ENCODE results near the gene ZBP1.

ZBP1 gene

DNA sequence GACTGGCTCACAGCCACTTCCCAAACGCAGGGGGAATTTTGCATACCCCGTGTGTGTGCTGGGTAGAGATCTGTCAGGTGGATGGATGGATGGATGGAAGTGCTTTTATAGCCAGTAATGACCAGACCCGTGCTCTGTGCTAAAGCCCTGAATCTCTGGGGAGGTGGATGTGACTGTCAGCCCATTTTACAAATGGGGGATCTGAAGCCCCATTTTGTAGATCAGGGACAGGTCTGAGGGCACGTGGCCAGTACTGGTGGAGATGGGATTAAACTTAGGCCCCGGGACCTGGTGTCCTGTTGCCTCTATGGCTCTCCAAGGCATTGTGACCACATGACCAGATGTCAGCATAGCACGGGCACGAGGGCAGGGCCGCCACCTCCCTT, 38.2 kb upstream of the ZBP1 start:
- DNase-seq = no peak

DNA sequence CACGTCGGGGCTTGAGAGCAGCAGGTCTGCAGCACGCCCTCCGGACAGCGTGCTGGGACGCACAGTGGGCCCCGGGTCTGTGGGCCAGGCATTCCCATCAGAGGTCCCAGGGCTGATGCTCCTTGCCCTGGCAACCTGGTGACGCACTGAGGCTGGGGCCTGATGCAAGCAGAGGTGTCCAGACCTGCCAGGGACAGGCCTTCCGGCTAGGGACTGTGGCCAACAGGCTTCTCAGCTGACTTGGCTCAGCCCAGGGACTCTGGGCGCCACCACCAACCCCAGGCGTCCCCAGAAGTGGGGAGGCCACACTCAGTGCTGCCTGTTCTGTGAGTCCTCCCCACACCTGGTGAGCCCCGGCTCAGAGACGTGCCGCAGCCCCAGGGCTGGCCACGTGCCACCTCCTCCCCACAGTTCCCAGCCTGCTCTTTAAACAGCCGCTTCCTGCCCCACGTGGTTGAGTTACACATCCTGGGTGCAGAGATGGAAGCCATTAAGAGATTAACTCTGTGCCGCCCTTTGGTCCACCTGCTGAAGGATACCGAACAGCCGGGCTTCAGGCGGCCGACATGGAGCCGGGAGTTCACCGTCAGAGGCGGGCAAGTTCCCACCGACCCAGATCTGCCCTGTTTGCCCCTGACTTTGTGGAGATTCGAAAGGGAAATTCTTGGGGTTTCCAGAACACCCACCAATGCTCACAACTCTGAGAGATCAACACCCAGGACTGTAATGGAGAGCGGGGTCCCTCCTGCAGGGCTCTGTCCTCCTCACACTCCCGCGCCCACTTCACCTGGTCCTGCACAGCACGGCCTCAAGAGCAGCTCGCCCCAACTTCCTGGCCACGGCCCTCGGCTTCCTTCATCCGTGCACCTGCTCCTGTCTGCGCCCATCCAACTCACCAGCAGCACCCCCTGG, 37.6 kb upstream of the ZBP1 start:
- no peak for DNase-seq

DNA sequence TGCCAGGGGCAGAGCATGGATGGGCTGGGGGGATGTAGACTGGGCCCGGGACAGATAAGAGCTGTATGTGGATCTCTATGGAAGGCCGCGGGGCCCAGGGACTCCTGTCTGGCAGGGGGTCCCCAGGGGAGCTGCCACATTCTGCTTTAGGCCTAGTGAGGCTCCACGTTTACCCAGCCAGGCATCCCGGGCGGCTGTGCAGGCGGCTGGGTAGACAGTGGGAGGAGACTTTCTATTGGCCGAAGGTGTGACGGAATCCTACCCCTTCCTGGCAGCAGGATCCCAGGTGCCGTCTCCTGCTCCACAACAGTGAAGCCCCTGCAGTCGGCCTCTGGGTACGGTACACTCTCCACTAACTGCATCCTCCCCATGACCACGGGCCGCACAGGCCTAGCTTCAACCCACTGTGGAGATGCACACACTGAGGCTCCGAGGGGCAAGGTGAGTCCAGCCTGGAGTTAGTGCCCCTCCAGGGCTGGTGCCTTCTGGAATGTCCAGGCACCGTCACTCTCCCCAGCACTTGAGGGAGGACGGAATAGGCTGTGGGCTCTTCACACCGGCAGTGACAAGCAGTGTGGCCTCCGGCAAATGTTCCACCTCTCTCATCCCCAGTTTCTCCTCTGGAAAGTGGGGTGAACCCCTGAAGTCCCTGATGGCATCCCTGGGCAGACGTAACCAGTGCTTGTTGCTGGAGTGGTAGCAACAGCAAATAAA, 36.8 kb upstream of the ZBP1 start:
- DNase-seq = no peak

DNA sequence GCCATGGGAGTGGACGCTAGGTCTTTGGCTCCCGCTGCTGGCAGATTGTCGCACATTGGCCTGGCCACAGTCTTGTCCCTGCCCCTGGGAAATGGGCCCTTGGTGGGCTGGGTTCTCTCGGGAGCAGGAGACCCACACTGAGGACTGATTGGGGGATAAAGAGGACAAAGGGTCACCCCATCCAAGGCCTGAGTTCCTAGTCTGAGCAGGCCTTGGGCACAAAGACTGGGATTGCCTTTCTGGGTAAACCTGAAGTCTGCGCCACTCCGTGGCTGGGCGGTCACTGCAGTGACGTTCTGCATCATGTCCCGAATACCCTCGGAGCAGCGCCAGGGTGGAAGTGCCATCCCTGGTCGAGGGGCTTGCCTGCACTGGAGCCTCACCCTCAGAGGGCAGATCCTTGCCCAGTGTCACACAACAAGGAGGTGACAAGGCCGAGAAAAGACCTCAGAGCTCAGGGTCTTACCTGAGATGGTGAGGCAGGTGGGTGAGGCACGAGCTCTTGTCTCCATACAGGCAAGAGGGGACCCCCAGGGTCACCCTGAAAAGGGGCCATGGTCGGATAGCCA, 36.1 kb upstream of the ZBP1 start:
- DNase-seq = no peak

DNA sequence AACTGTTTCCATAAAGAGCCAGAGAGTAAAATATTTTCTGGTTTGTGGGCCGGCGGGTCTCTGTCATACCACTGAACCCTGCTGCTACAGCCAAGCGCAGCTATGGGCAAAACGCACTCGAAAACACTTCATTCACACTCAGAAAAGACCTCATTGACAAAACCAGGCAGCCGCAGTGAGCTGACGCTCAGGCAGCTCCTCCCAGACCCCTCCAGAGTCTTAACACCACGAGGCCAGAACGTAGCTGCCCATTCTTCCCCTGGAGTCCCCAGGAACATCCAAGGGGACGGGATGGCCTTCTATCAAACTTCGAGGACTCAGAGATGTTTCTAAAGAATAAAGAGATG, 35.6 kb upstream of the ZBP1 start:
- DNase-seq = no peak

DNA sequence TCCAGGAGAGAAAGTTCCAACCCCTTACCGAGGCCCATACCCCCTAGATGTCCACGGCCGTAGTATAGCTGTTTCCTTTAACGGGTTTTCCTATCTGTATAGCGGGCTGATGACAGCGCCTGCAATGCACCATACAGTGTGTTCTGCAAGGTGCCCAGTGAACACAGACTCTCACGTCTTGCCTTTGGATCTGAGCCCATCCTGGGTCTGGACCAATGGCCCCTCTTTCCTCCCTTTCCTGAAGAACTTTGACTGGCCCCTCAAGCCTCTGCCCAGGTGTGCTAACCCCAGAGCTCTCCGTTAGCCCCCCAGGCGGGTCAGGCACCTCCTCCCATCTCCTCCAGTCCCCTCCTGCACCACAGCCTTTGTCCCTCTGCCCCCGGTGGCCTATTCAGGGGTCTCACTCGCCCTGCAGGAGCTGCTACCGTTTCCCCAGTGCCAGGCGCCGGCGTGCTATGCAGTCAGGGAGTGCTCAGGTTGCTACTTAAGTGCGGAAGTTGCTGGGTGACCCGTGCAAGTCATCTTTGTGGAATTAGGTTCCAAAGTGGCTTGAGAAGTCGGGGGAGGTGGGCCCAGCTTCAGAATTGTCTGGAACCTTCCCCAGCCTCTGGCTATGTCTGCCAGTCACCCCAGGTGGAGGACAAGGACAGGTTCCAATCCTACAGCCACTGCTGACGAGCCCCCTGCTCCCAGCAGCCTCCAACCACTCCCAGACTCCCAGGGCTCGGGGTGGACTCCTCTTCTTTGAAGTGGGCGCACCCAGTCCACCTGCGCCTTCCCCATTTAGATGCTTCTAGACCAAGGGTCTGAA, 35.0 kb upstream of the ZBP1 start:
- DNase-seq = no peak

DNA sequence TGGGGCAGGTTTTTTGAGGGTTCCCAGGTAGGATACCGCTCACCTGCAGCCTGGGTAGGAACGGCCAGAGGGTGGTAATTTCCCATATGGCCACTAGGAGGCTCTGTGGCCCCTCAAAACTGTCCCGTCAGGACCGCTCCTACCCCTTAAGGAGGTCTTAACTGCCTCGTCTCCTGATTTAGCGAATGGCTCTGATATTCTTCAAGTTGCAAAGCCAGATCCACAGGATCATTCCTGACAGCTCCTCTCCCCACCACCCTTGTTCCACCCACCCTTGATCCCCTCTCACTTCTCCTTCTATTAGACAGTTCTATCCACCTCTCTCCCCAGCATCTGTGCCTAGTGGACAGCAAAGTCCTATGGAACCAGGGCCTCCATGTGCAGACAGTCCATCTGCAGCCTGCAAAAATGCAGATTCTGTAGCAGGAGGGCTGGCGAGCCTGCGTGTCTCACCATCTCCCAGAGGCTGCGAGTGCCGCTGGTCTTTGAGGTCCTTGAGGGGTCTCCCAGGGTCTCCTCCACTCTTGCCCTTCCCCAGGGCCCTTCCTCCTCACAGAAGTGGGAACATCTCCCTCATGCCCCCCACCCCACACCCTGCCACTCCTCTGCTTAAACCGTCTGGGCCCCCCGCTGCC, 34.3 kb upstream of the ZBP1 start:
- DNase-seq = no peak

DNA sequence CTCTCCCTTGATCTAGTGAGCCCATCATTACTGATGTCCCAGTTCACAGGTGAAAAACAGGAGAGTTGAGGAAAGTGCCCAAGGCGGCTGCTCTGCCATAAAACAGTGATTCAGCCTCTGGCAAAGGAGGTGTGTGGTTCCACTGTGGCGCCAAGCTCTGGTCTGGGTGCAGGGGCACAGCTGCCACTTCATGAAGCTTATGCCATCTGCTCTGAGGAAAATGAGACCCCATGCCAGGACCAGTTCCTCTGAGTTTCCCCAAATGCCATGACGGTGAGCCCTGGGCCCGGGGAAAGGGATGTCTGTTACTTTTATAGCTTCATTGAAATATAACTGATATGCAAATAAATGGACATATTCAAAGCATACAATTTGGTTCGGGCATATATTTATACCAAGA, 33.7 kb upstream of the ZBP1 start:
- no peak for DNase-seq

DNA sequence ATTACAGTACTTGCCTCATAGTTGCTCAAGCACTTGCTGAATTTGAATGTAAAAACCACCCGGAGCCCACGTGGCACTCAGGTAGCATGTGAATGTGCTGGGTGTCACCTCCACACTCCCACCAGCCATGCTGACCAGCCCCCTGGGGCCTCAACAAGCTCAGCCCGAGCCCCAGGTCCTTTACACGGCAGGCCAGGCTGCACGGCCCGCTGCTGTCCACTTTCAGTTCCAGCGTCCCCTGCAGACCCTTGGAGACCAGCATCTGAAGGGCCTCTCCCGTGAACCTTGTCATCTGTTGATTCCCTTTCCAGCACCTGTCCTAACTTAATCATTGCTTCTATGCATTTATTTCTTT, 33.3 kb upstream of the ZBP1 start:
- no peak for DNase-seq

DNA sequence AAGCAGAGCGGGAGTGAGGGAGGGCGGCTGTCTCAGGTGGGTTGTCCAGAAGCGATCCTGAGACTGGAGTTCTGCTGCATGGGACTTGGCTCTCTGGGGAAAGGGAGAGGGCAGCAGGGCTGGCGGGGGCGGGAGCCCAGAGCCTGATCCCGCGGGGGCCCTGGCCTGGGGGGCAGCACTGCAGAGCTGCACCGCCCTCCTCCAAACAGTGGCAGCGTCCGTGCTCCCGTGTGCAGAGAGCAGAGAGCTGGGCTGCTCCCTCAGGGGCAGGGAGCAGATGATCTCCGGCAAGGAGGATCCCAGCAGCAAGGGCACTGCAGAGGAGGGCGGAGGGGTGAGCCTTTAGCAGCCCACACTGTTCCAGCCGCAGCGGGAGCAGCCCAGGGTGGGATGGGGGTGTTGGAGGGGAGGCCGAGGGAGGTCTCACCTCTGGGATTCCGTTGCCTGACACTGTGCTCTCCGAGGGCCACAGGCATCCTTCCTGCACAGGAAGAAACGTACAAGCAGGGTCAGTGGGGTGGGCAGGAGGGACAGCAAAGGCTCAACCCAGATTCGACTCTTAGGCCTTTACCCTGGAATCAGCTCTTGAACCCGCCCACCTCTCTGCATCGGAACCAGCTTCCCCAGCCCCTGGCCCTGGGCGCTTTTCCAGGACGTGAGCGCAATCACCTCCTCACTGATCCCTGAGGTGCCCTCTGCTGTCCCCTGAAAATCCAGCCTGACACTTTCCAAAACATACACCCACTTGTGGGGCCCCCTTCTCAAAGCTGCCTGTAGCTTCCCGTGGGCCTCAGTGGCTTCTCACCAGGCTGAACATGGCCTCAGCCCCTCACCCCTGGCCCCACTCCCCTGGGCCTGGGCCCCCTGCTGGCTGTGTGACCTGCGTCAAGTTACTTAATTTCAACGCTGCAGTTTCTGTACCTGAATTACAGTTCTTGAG, 32.6 kb upstream of the ZBP1 start:
- no peak for DNase-seq

DNA sequence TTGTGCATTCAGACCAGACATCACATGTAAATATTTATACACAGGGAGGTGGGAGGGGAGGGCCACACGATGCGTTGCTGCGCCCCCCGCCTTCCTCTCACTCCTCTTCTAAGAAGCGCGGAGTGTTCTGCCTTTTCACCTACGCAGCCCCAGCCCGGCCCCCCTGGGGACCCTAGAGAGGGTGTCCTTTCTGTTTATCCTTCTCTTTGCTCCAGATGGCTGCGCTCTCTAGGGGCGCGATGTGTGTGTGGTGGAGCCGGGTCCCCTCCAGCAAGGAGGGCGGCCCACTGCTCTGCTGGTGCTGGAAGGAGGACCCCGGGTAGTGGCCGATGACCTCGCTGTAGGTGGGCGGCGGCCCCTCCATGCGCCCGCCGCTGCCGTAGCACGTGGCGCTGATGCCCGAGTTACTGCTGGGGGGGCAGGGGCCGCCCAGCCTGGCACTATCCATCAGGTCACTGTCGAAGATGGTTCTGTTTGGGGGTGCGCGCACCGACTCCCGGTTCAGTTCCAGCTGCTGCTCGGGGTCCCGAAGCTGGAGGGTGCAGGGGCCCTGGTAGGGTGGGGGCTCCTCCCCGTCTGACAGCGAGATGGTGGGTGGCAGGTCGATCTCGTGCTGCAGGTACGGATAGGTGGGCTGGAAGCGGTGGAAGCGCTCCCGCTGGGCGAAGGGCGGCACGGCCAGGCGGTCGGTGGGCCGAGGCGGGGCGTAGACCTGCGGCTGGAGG, 31.8 kb upstream of the ZBP1 start:
- DNase-seq = no peak

DNA sequence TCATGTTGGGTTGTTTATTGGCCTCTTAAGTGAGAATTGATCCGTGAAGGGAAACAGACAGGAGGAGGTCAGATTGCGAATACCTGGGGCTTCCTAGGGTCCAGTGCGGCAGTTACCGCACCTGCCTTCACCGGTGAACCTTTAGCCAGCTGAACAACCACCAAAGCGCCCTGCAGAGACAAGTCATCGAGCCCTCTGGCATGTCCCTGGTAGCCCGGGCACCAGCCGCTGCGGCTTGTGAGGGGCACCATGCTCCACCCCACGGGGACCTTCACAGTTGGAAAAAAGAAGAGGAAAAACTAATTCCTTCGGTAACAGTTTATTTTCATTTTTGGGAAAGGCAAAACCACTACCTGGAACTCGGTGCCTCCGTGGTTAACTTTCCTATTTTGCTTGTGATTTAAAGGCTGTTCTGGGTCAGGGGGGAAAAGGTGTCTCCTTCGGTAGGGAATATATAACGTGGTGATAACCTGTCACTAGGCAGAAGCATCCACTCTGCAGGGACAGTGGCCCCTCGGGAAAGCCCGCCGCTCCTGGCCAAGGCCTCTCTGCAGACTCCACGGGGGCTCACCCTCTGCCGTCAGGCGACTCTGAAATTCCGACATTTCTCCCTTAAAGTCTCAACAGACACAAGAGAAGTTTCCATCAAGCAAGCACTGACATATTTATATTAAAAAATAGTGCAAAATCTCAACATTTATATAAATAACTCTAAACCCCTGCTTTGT, 30.7 kb upstream of the ZBP1 start:
- DNase-seq = no peak

DNA sequence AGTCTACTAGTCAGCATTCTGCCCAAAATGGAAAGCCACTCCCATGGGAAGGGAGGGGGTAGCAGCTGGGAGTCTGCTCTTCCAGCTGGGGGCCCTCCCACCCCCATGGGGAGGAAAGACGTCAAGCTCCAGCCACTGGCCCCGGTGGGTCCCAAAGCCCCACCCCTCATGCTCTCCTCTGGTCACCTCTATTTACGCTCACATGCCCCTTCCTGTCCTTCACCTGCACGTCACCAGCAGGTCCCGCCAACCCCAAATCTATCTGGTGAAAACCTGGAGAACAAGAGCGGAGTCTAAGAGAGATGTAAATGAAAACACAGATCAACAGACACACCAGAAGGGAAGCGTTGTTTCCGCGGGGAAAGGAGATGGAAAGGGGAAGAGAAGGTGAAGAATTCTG, 30.0 kb upstream of the ZBP1 start:
- no peak for DNase-seq

DNA sequence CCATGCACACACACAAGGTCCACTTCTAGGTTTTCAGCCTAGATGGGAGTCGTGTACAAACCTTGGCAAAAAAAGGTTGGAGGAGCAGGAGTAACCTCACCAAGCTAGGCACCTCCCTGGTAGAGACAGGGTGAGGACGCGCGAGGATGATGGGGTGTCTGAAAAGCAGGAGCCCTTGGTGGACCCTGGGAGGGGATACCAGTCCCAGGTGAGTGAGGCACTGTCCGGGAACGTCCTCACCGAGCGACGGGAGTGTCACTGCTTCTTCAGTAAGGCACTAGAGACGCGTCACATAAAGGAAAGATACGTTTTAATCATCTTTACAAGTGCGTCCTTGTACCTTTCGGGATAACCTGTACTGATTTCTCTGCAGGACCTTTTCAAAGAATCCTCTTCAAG, 29.4 kb upstream of the ZBP1 start:
- DNase-seq = no peak

DNA sequence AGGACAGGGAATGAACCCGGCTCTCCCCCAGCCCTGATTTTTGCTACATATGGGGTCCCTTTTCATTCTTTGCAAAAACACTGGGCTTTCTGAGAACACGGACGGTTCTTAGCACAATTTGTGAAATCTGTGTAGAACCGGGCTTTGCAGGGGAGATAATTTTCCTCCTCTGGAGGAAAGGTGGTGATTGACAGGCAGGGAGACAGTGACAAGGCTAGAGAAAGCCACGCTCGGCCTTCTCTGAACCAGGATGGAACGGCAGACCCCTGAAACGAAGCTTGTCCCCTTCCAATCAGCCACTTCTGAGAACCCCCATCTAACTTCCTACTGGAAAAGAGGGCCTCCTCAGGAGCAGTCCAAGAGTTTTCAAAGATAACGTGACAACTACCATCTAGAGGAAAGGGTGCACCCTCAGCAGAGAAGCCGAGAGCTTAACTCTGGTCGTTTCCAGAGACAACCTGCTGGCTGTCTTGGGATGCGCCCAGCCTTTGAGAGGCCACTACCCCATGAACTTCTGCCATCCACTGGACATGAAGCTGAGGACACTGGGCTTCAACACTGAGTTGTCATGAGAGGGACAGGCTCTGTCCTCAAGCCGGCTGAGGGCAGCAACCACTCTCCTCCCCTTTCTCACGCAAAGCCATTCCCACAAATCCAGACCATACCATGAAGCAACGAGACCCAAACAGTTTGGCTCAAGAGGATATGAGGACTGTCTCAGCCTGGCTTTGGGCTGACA, 28.8 kb upstream of the ZBP1 start:
- DNase-seq = no peak

DNA sequence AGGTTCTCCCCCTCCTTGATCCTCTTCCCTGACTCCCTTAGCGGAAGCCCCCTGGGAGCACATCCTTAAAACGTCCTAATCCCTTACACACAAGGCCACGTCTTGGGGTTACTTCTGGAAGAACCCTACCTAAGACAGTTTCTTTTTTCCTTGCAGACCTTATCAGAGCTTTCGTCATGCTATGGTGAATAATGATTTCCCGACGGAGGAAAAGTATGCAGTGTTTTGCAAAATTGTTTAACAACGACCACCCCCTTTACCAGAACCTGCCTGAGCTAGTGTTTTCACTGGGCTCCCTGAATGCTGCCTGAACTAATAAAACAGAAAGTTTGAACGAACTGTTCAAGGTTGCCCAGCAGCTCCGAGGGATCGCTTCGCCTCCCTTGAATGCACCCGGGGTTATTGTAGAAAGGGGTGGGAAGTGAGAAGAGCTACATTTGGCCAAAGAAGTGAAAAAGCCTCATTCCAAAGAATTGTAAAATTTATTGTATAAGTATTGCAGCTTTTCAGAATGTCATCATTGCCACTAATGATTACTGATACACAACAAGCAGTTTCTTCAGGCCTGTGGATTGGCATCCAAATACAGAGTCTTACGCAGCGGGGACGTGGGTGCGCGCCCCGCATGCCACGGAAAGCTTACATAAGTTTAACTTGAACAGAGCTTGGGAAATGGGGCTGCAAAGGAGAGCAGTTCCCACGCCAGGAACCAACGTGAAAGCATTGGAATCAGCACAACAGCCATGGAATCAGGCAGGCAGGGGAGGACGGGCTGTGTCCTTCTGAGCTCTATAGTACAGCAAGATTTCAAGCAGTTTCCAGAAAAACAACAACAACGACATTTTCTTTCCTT, 27.9 kb upstream of the ZBP1 start:
- DNase-seq = no peak

DNA sequence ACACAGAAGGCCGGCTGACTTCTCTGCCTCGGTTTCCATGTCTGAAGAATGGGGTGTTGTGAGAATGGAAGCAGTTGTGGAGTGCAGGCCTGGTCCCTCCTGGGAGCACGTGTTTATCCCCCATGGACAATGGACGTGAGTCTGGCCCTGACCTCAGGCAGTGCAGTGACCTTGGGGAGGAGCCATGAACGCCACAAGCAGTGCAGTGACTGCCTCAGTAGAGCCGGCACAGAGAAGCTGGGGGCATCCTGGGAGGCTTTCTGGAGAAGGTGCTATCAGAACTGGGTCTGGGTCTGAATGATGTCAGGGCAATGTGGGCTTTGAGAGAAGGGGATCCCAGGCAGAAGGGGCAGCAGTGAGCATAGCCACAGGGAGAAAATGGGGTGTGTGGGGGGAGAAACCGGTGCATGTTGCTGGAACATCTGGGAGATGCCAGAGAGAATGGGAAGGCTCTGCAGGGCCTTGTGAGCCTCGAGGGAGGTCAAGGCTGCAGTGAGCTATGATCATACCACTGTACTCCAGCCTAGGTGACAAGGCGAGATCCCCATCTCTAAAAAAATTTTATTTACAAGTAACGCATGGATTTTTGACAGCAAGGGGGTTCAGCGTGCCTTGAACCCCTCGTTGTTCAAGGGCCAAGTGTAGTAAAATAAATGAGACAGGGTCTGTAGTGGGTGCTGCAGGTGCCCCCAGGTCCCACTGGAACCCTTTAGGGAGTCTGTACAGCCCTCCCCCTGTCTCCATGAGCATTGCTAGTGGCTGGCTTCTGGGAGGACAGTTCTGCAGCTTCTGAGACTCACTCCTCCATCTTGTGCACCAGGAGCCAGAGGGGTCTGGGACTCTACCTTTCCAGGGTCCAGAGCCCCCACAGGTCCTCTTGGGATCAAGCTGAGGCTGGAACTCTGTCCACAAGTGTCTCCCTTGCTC, 27.0 kb upstream of the ZBP1 start:
- DNase-seq = no peak

DNA sequence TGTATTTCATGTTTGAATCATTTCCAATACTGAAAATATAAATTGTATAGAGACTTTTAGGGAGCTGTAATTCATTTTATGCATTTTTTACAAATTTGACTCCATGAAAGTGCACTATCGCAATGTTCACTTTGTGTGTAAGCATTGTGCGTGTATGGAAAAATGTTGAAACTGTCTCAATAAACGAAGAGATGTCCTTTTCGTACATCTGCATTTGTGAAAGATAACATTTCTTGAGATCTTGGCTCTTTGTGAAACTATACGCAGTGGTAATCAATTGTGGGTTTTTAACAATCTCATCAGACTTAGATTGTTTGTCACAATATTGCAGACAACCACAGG, 18.6 kb upstream of the ZBP1 start:
- DNase-seq = no peak
